ENCODE data around the gene NUCB1.
A peak's percentile ranks its signal among the peaks of the same experiment; 100 is the strongest.

NUCB1 gene
- total RNA-seq, result 93.1 to 114 (median 114) reads per million in 3 donors

- peak within 1 kb of the TSS; percentile 83 for H3K27ac ChIP-seq (ENCODE audit: insufficient read depth, low read length, poor library complexity, severe bottlenecking)
- peak within 1 kb of the TSS; percentile 71 for H3K4me3 ChIP-seq (ENCODE audit: insufficient read depth, low read depth, low read length, poor library complexity, severe bottlenecking)
- peaks cover 4% of the 10 kb centered on the region for H3K36me3 ChIP-seq (ENCODE audit: control insufficient read depth, insufficient read depth, low read length)
- H3K9me3 ChIP-seq (ENCODE audit: control insufficient read depth, low read length), result no peaks in the 10 kb centered on the region
- no peaks in the 10 kb centered on the region for H3K4me1 ChIP-seq (ENCODE audit: control insufficient read depth, insufficient read depth, low read length, poor library complexity, severe bottlenecking)
- peak; percentile 96 to 98 (median 98) for DNase-seq
- peaks cover 5% of the 10 kb centered on the region for H3K27me3 ChIP-seq (replicated peaks; ENCODE audit: control insufficient read depth, insufficient read depth, low read length, poor library complexity, severe bottlenecking)
These were observed at the start of gene NUCB1 for GRCh38 chr19:48899781-48900476. Gene NUCB1 (plus strand): TSS chr19:48900312. CDS start chr19:48900797, 485 bp downstream.

DNA sequence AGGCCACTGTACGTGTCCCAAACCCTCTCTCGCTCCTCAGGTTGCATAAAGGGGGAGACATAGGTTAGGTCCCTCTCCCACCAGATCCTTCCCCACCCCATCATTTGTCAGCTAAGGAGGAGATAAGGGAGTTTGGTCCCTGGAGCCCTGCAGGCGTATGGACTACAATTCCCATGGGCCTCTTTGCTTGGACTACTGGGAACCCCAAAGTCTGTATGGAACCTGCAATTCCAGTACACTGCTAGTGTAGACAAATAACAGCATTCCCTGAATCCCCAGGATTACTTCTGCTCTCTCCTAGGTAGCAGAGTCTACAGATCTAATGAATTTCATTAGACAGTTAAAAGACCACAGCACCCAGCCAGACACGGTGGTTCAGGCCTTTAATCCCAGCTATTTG, 47.8 kb upstream of the NUCB1 start:
- H3K4me1 ChIP-seq (ENCODE audit: control insufficient read depth, insufficient read depth, low read length, poor library complexity, severe bottlenecking), result no peaks in the 10 kb centered on the region
- no peaks in the 10 kb centered on the region for H3K36me3 ChIP-seq (ENCODE audit: control insufficient read depth, insufficient read depth, low read length)
- no peaks in the 10 kb centered on the region for H3K9me3 ChIP-seq (ENCODE audit: control insufficient read depth, low read length)
- no peak for DNase-seq
- H3K27me3 ChIP-seq (replicated peaks; ENCODE audit: control insufficient read depth, insufficient read depth, low read length, poor library complexity, severe bottlenecking), result no peaks in the 10 kb centered on the region
- no peak overlapping the region for H3K4me3 ChIP-seq (ENCODE audit: insufficient read depth, low read depth, low read length, poor library complexity, severe bottlenecking)
- no peak overlapping the region for H3K27ac ChIP-seq (ENCODE audit: insufficient read depth, low read length, poor library complexity, severe bottlenecking)

GRCh38 chr19:48853483-48853882, 46.6 kb upstream of the NUCB1 start:
- Histone ChIP-seq H3K27ac (ENCODE audit: insufficient read depth, low read length, poor library complexity, severe bottlenecking) (no peak overlapping the region), H3K4me1 (ENCODE audit: control insufficient read depth, insufficient read depth, low read length, poor library complexity, severe bottlenecking) (no peaks in the 10 kb centered on the region), H3K36me3 (ENCODE audit: control insufficient read depth, insufficient read depth, low read length) (no peaks in the 10 kb centered on the region), H3K9me3 (ENCODE audit: control insufficient read depth, low read length) (no peaks in the 10 kb centered on the region), H3K27me3 (replicated peaks; ENCODE audit: control insufficient read depth, insufficient read depth, low read length, poor library complexity, severe bottlenecking) (no peaks in the 10 kb centered on the region), H3K4me3 (ENCODE audit: insufficient read depth, low read depth, low read length, poor library complexity, severe bottlenecking) (no peak overlapping the region)
- DNase-seq, result no peak

- H3K27me3 ChIP-seq (replicated peaks; ENCODE audit: control insufficient read depth, insufficient read depth, low read length, poor library complexity, severe bottlenecking), result no peaks in the 10 kb centered on the region
- H3K9me3 ChIP-seq (ENCODE audit: control insufficient read depth, low read length), result no peaks in the 10 kb centered on the region
- H3K36me3 ChIP-seq (ENCODE audit: control insufficient read depth, insufficient read depth, low read length), result no peaks in the 10 kb centered on the region
- H3K4me1 ChIP-seq (ENCODE audit: control insufficient read depth, insufficient read depth, low read length, poor library complexity, severe bottlenecking), result peaks cover under 1% of the 10 kb centered on the region
- no peak for DNase-seq
- H3K27ac ChIP-seq (ENCODE audit: insufficient read depth, low read length, poor library complexity, severe bottlenecking), result no peak overlapping the region
- H3K4me3 ChIP-seq (ENCODE audit: insufficient read depth, low read depth, low read length, poor library complexity, severe bottlenecking), result no peak overlapping the region
These were observed 46.0 kb upstream of the NUCB1 start for GRCh38 chr19:48854103-48854502.

- Histone ChIP-seq H3K9me3 (ENCODE audit: control insufficient read depth, low read length) (no peaks in the 10 kb centered on the region), H3K4me3 (ENCODE audit: insufficient read depth, low read depth, low read length, poor library complexity, severe bottlenecking) (no peak overlapping the region), H3K27me3 (replicated peaks; ENCODE audit: control insufficient read depth, insufficient read depth, low read length, poor library complexity, severe bottlenecking) (no peaks in the 10 kb centered on the region), H3K27ac (ENCODE audit: insufficient read depth, low read length, poor library complexity, severe bottlenecking) (no peak overlapping the region), H3K4me1 (ENCODE audit: control insufficient read depth, insufficient read depth, low read length, poor library complexity, severe bottlenecking) (peaks cover 5% of the 10 kb centered on the region), H3K36me3 (ENCODE audit: control insufficient read depth, insufficient read depth, low read length) (no peaks in the 10 kb centered on the region)
- no peak for DNase-seq
These were observed 43.2 kb upstream of the NUCB1 start for GRCh38 chr19:48856921-48857320.

- H3K4me3 ChIP-seq (ENCODE audit: insufficient read depth, low read depth, low read length, poor library complexity, severe bottlenecking), result peak overlapping the region; percentile 36
These were observed 41.0 kb upstream of the NUCB1 start for GRCh38 chr19:48858984-48859710.

GRCh38 chr19:48859711-48860572, 40.2 kb upstream of the NUCB1 start:
- Histone ChIP-seq H3K4me3 (ENCODE audit: insufficient read depth, low read depth, low read length, poor library complexity, severe bottlenecking) (peak overlapping the region; percentile 36), H3K27ac (ENCODE audit: insufficient read depth, low read length, poor library complexity, severe bottlenecking) (peak overlapping the region; percentile 30), H3K9me3 (ENCODE audit: control insufficient read depth, low read length) (no peaks in the 10 kb centered on the region), H3K27me3 (replicated peaks; ENCODE audit: control insufficient read depth, insufficient read depth, low read length, poor library complexity, severe bottlenecking) (no peaks in the 10 kb centered on the region), H3K36me3 (ENCODE audit: control insufficient read depth, insufficient read depth, low read length) (no peaks in the 10 kb centered on the region), H3K4me1 (ENCODE audit: control insufficient read depth, insufficient read depth, low read length, poor library complexity, severe bottlenecking) (peaks cover 5% of the 10 kb centered on the region)
- no peak for DNase-seq

More at GRCh38 chr19:48858984-48859710, 41.0 kb upstream of the NUCB1 start:
- Histone ChIP-seq H3K4me1 (ENCODE audit: control insufficient read depth, insufficient read depth, low read length, poor library complexity, severe bottlenecking) (peaks cover 5% of the 10 kb centered on the region), H3K36me3 (ENCODE audit: control insufficient read depth, insufficient read depth, low read length) (no peaks in the 10 kb centered on the region), H3K9me3 (ENCODE audit: control insufficient read depth, low read length) (no peaks in the 10 kb centered on the region), H3K27me3 (replicated peaks; ENCODE audit: control insufficient read depth, insufficient read depth, low read length, poor library complexity, severe bottlenecking) (no peaks in the 10 kb centered on the region), H3K27ac (ENCODE audit: insufficient read depth, low read length, poor library complexity, severe bottlenecking) (peak overlapping the region; percentile 30)
- DNase-seq, result peak; percentile 68 to 70 (median 69)

DNA sequence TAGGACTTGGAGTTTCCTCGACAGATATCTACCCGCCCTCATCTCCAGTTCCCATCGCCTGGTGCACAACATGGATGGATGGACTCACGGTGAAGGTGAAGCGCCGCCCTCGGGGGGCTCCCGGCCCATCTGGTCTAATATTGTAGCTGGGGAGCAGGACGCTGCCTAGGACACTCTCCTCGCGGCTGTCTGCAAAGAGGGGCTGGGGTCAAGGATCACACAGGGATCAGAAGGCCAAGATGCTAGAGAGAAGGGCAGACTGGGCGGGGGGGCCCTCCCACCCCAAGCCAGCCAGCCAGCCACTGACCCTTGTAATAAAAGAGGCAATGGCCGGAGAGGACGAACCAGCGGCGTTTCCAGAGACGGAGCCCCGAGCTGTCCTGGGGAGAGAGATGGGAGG, 38.8 kb upstream of the NUCB1 start:
- H3K36me3 ChIP-seq (ENCODE audit: control insufficient read depth, insufficient read depth, low read length), result no peaks in the 10 kb centered on the region
- no peak overlapping the region for H3K27ac ChIP-seq (ENCODE audit: insufficient read depth, low read length, poor library complexity, severe bottlenecking)
- peaks cover 5% of the 10 kb centered on the region for H3K4me1 ChIP-seq (ENCODE audit: control insufficient read depth, insufficient read depth, low read length, poor library complexity, severe bottlenecking)
- H3K27me3 ChIP-seq (replicated peaks; ENCODE audit: control insufficient read depth, insufficient read depth, low read length, poor library complexity, severe bottlenecking), result no peaks in the 10 kb centered on the region
- DNase-seq, result no peak
- no peaks in the 10 kb centered on the region for H3K9me3 ChIP-seq (ENCODE audit: control insufficient read depth, low read length)
- H3K4me3 ChIP-seq (ENCODE audit: insufficient read depth, low read depth, low read length, poor library complexity, severe bottlenecking), result no peak overlapping the region

DNA sequence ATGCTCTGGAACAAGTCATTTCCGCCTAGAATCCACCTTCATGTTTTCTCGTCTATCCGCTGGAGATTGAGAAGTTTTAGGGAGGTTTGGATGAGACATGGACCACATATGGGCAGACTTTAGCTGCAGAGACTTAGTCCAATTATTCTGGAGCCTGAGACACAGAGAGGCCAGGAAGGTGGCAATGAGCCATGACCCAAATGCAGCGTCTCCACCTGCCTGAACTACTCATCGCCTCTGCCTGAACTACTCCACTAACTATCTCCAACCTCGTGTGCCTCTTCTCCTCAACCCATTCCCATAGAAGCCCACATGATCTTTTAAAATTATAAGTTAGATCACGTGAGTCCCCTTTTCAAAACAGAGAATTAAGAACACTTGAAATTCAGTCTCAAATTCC, 37.3 kb upstream of the NUCB1 start:
- Histone ChIP-seq H3K4me1 (ENCODE audit: control insufficient read depth, insufficient read depth, low read length, poor library complexity, severe bottlenecking) (peaks cover 5% of the 10 kb centered on the region), H3K27ac (ENCODE audit: insufficient read depth, low read length, poor library complexity, severe bottlenecking) (no peak overlapping the region), H3K27me3 (replicated peaks; ENCODE audit: control insufficient read depth, insufficient read depth, low read length, poor library complexity, severe bottlenecking) (no peaks in the 10 kb centered on the region), H3K4me3 (ENCODE audit: insufficient read depth, low read depth, low read length, poor library complexity, severe bottlenecking) (no peak overlapping the region), H3K9me3 (ENCODE audit: control insufficient read depth, low read length) (no peaks in the 10 kb centered on the region), H3K36me3 (ENCODE audit: control insufficient read depth, insufficient read depth, low read length) (no peaks in the 10 kb centered on the region)
- no peak for DNase-seq

Measured in effector memory CD4-positive, alpha-beta T cell (primary cell).